Measurements from ENCODE around the gene SKIDA1. TPM values are rescaled to one million over a fixed set of nuclear protein-coding genes. Genes with fewer than 3 reads are reported as not detected.

The SKIDA1 gene
- total RNA-seq, 1 experiment from 2014 or later, result 4.4 TPM

DNA sequence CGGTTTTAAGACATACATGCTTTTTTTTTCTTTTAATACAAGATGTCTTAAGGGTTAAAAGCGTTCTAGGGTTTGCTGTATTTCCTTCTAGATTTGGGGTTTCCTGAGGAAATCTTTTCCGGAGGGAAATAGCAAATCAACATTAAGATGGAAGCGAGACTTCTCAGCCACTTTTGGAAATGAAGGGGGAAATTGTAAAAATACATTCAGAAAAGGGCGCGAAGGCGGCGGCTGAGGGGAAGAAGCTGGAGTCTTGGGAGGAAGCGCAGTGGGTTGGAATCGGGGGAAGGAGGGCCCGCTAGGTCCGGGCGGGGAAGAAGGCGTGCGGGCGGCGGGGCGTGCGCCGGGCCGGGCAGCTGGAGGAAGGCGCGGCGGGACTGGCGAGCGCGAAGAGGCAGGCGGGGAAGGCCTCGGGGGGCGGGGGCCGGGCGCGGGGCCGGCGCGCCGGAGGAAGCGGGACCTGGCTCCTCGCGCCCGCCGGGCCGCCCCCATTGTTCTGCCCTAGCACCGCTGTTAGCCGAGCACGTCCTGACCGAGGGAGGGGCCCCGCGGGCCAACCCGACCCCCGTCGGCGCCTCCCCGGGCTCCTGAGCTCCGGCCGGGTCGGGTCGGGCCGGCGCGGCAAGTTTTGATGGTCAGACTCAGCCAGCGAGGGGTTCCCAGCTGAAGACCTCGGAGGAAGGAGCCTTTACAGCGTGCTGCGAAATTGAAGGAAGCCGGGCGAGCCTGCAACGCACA is 1.5 kb upstream of the SKIDA1 start:
- H3K36me3 ChIP-seq (ENCODE audit: insufficient read depth, low read length, poor library complexity, severe bottlenecking), result no peaks in the 10 kb centered on the region
- H3K4me3 ChIP-seq (ENCODE audit: low read depth, low read length, poor library complexity, severe bottlenecking), result peak overlapping the region; percentile 63
- BruUV-seq (replicated peaks), result no TSS peak
- no peak for TF ChIP-seq EZH2 (IDR thresholded peaks at IDR 0.05; ENCODE audit: borderline replicate concordance, low read depth, low read length, poor library complexity, severe bottlenecking)
- TF ChIP-seq, protein P1, sequence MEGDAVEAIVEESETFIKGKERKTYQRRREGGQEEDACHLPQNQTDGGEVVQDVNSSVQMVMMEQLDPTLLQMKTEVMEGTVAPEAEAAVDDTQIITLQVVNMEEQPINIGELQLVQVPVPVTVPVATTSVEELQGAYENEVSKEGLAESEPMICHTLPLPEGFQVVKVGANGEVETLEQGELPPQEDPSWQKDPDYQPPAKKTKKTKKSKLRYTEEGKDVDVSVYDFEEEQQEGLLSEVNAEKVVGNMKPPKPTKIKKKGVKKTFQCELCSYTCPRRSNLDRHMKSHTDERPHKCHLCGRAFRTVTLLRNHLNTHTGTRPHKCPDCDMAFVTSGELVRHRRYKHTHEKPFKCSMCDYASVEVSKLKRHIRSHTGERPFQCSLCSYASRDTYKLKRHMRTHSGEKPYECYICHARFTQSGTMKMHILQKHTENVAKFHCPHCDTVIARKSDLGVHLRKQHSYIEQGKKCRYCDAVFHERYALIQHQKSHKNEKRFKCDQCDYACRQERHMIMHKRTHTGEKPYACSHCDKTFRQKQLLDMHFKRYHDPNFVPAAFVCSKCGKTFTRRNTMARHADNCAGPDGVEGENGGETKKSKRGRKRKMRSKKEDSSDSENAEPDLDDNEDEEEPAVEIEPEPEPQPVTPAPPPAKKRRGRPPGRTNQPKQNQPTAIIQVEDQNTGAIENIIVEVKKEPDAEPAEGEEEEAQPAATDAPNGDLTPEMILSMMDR (conservative IDR thresholded peaks at IDR 0.05; ENCODE audit: low read depth, low read length), result no peak
- peaks cover 49% of the 10 kb centered on the region for H3K4me1 ChIP-seq (ENCODE audit: insufficient read depth, low read length, poor library complexity, severe bottlenecking)
- POLR2A ChIA-PET (ENCODE audit: low non-redundant PET), result interaction anchor here (0.7 kb wide), 1 partner anchor 10 kb away, joined by 6 read pairs; no protein-coding TSS in a partner anchor
- H3K9me3 ChIP-seq (ENCODE audit: low read depth, low read length, poor library complexity, severe bottlenecking), result no peaks in the 10 kb centered on the region
- DNase-seq (ENCODE audit: low spot score), result peak; percentile 81
- peak overlapping the region; percentile 99 for H3K27ac ChIP-seq (ENCODE audit: low read depth, low read length, poor library complexity, severe bottlenecking)
- intact Hi-C loops (cut with micrococcal nuclease; ENCODE audit: unreplicated experiment), result loop anchor here (5.0 kb wide), 1 partner anchor 200 kb away; no protein-coding TSS in a partner anchor
- no peaks in the 10 kb centered on the region for H3K27me3 ChIP-seq (replicated peaks; ENCODE audit: insufficient read depth, low read depth, low read length, poor library complexity)
- CTCF ChIA-PET, result interaction anchor here (0.7 kb wide), 1 partner anchor 197 kb away, joined by 11 read pairs; no protein-coding TSS in a partner anchor

DNA sequence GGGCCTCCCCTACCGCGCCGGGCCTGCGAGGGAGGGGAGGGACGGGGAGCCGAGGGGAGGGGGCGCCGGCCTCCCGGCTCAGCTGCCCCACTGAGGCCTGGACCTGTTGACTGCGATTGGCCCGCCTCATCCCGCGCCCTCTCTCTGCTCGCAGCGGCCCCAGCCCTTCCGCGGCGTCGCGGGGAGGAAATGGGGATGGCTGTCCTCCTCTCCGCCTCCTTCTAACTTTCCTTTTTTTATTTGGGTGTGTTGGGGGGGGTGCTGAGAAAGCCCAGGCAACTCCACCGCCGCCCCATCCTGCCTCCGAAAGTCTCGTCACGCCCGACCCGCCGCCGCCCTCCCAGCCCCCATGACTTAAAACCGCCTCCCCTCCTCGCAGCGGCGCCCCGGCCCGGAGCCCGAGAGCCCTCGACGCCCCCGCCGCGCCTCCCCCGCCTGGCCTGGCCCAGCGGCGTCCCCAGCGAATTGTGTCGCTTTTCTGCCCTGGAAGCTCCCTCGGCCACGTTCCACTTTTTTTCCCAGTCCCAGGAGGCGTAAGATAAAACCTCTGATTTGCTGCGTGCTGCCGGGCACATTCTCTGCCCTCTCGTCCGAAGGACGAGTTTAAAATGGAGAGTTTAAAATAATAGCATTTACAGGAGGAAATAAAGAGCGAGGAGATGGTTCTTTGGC is 842 bp upstream of the SKIDA1 start:
- TF ChIP-seq, protein P1 (conservative IDR thresholded peaks at IDR 0.05; ENCODE audit: low read depth, low read length), result no peak
- no peak for TF ChIP-seq EZH2 (IDR thresholded peaks at IDR 0.05; ENCODE audit: borderline replicate concordance, low read depth, low read length, poor library complexity, severe bottlenecking)
- DNase-seq (ENCODE audit: low spot score), result peak; percentile 92
- peak overlapping the region; percentile 99 for H3K27ac ChIP-seq (ENCODE audit: low read depth, low read length, poor library complexity, severe bottlenecking)
- H3K9me3 ChIP-seq (ENCODE audit: low read depth, low read length, poor library complexity, severe bottlenecking), result no peaks in the 10 kb centered on the region
- H3K4me3 ChIP-seq (ENCODE audit: low read depth, low read length, poor library complexity, severe bottlenecking), result peak overlapping the region; percentile 63
- BruUV-seq (replicated peaks), result TSS peak; percentile 53
- POLR2A ChIA-PET (ENCODE audit: low non-redundant PET), result interaction anchor here (0.6 to 0.7 kb wide), 2 partner anchors 9 to 11 kb away, joined by 3 to 6 read pairs; no protein-coding TSS in a partner anchor
- CTCF ChIA-PET, result interaction anchor here (0.7 to 1.0 kb wide), 2 partner anchors 30 to 198 kb away, joined by 3 to 11 read pairs; no protein-coding TSS in a partner anchor
- intact Hi-C loops (cut with micrococcal nuclease; ENCODE audit: unreplicated experiment), result loop anchor here (5.0 kb wide), 1 partner anchor 201 kb away; no protein-coding TSS in a partner anchor
- peaks cover 49% of the 10 kb centered on the region for H3K4me1 ChIP-seq (ENCODE audit: insufficient read depth, low read length, poor library complexity, severe bottlenecking)
- no peaks in the 10 kb centered on the region for H3K27me3 ChIP-seq (replicated peaks; ENCODE audit: insufficient read depth, low read depth, low read length, poor library complexity)
- H3K36me3 ChIP-seq (ENCODE audit: insufficient read depth, low read length, poor library complexity, severe bottlenecking), result no peaks in the 10 kb centered on the region

- TF ChIP-seq, protein P1 (conservative IDR thresholded peaks at IDR 0.05; ENCODE audit: low read depth, low read length), result no peak
- no peak for TF ChIP-seq EZH2 (IDR thresholded peaks at IDR 0.05; ENCODE audit: borderline replicate concordance, low read depth, low read length, poor library complexity, severe bottlenecking)
- intact Hi-C loops (cut with micrococcal nuclease; ENCODE audit: unreplicated experiment), result loop anchor here (5.0 kb wide), 1 partner anchor 203 kb away; no protein-coding TSS in a partner anchor
- BruUV-seq (replicated peaks), result TSS peak; percentile 68
Measured at GRCh38 chr10:21524526-21525366, 736 bp downstream of the SKIDA1 start.

More at GRCh38 chr10:21524526-21525366, 736 bp downstream of the SKIDA1 start:
- H3K27me3 ChIP-seq (replicated peaks; ENCODE audit: insufficient read depth, low read depth, low read length, poor library complexity), result no peaks in the 10 kb centered on the region
- peak overlapping the region; percentile 99 for H3K27ac ChIP-seq (ENCODE audit: low read depth, low read length, poor library complexity, severe bottlenecking)
- POLR2A ChIA-PET (ENCODE audit: low non-redundant PET), result interaction anchor here (0.6 kb wide), 1 partner anchor 459 kb away, joined by 6 read pairs; no protein-coding TSS in a partner anchor
- no peaks in the 10 kb centered on the region for H3K36me3 ChIP-seq (ENCODE audit: insufficient read depth, low read length, poor library complexity, severe bottlenecking)
- peak overlapping the region; percentile 63 for H3K4me3 ChIP-seq (ENCODE audit: low read depth, low read length, poor library complexity, severe bottlenecking)
- H3K9me3 ChIP-seq (ENCODE audit: low read depth, low read length, poor library complexity, severe bottlenecking), result no peaks in the 10 kb centered on the region
- DNase-seq (ENCODE audit: low spot score), result peak; percentile 55
- H3K4me1 ChIP-seq (ENCODE audit: insufficient read depth, low read length, poor library complexity, severe bottlenecking), result peaks cover 45% of the 10 kb centered on the region
- CTCF ChIA-PET, result interaction anchor here (0.6 to 1.3 kb wide), 3 partner anchors 11 to 208 kb away, joined by 3 to 4 read pairs (median 3); no protein-coding TSS in a partner anchor
